K562 (cell line): ENCODE measurements around the gene ICAM2. TPM values are rescaled to one million over a fixed set of nuclear protein-coding genes. Genes with fewer than 3 reads are reported as not detected.

Experiments
- CCAR2 ChIP-seq: fragments of 200-400 bp; formaldehyde crosslinking; IDR thresholded peaks from 2 replicates; pipeline ENCODE4 v1.6.1; 2017; ENCODE audit warnings: mild to moderate bottlenecking, low read depth, low read length
- DLX4 ChIP-seq: fragments of 250-450 bp; sonication (Bioruptor Pico); IDR thresholded peaks from 2 replicates; pipeline ENCODE4 v1.6.1; 2021; ENCODE audit warnings: mild to moderate bottlenecking
- FOXJ3 ChIP-seq: sonication (generic); formaldehyde crosslinking; IDR thresholded peaks from 2 replicates; pipeline ENCODE4 v1.4.0; 2020; ENCODE audit warnings: mild to moderate bottlenecking, missing genetic modification reagents
- HOXB6 ChIP-seq: fragments of 250-450 bp; sonication (Bioruptor Pico); IDR thresholded peaks from 2 replicates; pipeline ENCODE4 v1.5.1; 2022; ENCODE audit warnings: mild to moderate bottlenecking, borderline replicate concordance
- NRF1 ChIP-seq, 2 experiments: fragments of 450-650 bp; IDR thresholded peaks in 1 of 2; conservative IDR thresholded peaks in 1 of 2; 2 replicates each; pipeline ENCODE4 v1.6.1; 2014; ENCODE audit warnings: mild to moderate bottlenecking in 2 of 2
- RBM17 ChIP-seq: fragments of 200-400 bp; formaldehyde crosslinking; IDR thresholded peaks from 2 replicates; pipeline ENCODE4 v1.6.1; 2017; ENCODE audit warnings: low read depth, mild to moderate bottlenecking, low read length, borderline replicate concordance
- RREB1 ChIP-seq: fragments of 250-450 bp; sonication (Bioruptor Pico); IDR thresholded peaks from 2 replicates; pipeline ENCODE4 v1.4.0; 2020
- SIN3A ChIP-seq, 2 experiments: fragments of 150-350 bp in 1 of 2; IDR thresholded peaks; 2 replicates each; pipeline ENCODE4 v1.6.1; 2011 to 2016; ENCODE audit warnings: borderline replicate concordance in 2 of 2, low read depth in 2 of 2, low read length in 2 of 2, mild to moderate bottlenecking in 2 of 2, moderate library complexity in 2 of 2; ENCODE audit not compliant: control insufficient read depth in 1 of 2
- STAT5A ChIP-seq: IDR thresholded peaks from 2 replicates; pipeline ENCODE4 v1.6.1; 2012; ENCODE audit warnings: low read length, inconsistent platforms, borderline replicate concordance
- ZNF395 ChIP-seq: fragments of 200-800 bp; sonication (Bioruptor generic); IDR thresholded peaks from 2 replicates; pipeline ENCODE4 v1.6.1; 2017; ENCODE audit warnings: missing genetic modification characterization, missing compliant biosample characterization
- ZNF398 ChIP-seq: fragments of 250-450 bp; sonication (Bioruptor Pico); IDR thresholded peaks from 2 replicates; pipeline ENCODE4 v1.8.0; 2021; ENCODE audit warnings: moderate library complexity, mild to moderate bottlenecking, inconsistent platforms
- ZNF431 ChIP-seq: sonication (generic); formaldehyde crosslinking; IDR thresholded peaks from 2 replicates; pipeline ENCODE4 v1.8.0; 2022; ENCODE audit warnings: mild to moderate bottlenecking, missing genetic modification reagents
- ZNF644 ChIP-seq: fragments of 200-800 bp; sonication (Bioruptor generic); IDR thresholded peaks from 2 replicates; pipeline ENCODE4 v1.6.1; 2016; ENCODE audit warnings: low read depth, missing genetic modification characterization, missing compliant biosample characterization
- polyA plus RNA-seq, 8 experiments: library from polyadenylated mRNA; depleted of rRNA in 4 of 8; stranded (reverse) in 5 of 8; unstranded in 3 of 8; fragments of >200 nt; fragmentation: Nextera tagmentation in 2 of 8; fragmentation: Illumina TruSeq in 1 of 8; extraction: Ambion mirVana in 2 of 8; extraction: Trizol in 1 of 8; gene quantifications; 2 replicates each; pipeline versions ENCODE4 v1.2.1 to v1.2.3, GENCODE V29; 2011 to 2014; ENCODE audit warnings: inconsistent platforms in 1 of 8, missing spikeins in 1 of 8
- total RNA-seq, 7 experiments: library from RNA; depleted of rRNA in 6 of 7; stranded (reverse); fragments of >200 nt in 6 of 7; fragmentation: Illumina TruSeq in 2 of 7; extraction: Trizol in 2 of 7; gene quantifications; 2 replicates each; pipeline versions ENCODE4 v1.2.1 to v1.2.3, GENCODE V29; 2011 to 2021; ENCODE audit warnings: low replicate concordance in 1 of 7
- TF ChIP-seq, protein P1 (sequence below): fragments of 450-650 bp; IDR thresholded peaks from 2 replicates; pipeline ENCODE4 v1.6.1; 2016
- TF ChIP-seq, protein P2 (sequence below): sonication (generic); formaldehyde crosslinking; IDR thresholded peaks from 2 replicates; pipeline ENCODE4 v1.8.0; 2022; ENCODE audit warnings: mild to moderate bottlenecking, missing genetic modification reagents

The ICAM2 gene
- total and polyA plus RNA-seq, 9 of the 15 experiments (the other 6 are each of a cell fraction or from before 2014, with no cell fraction given): 37.9 to 89.4 (median 60.6) TPM

GRCh38 chr17:64005734-64006167 is 14.7 kb downstream of the ICAM2 start (continued):
- no peak; a peak in 1 of 4 replicates for TF ChIP-seq NRF1 (conservative IDR thresholded peaks at IDR 0.05 in 1 of 2, IDR thresholded peaks at IDR 0.05 in 1 of 2)
- no peak for TF ChIP-seq CCAR2
- no peak for TF ChIP-seq RBM17
- TF ChIP-seq FOXJ3: no peak
- TF ChIP-seq SIN3A (IDR thresholded peaks at IDR 0.05; ENCODE audit: borderline replicate concordance in 2 of 2, control insufficient read depth in 1 of 2, low read depth in 2 of 2, low read length in 2 of 2): no peak
- no peak for TF ChIP-seq ZNF398 (CRISPR knock-in tag)
- no peak for TF ChIP-seq ZNF431 (CRISPR knock-in tag)
- TF ChIP-seq RREB1 (CRISPR knock-in tag): no peak
- TF ChIP-seq HOXB6 (CRISPR knock-in tag): no peak
- no peak for TF ChIP-seq ZNF395 (CRISPR knock-in tag)
- TF ChIP-seq, protein P1, sequence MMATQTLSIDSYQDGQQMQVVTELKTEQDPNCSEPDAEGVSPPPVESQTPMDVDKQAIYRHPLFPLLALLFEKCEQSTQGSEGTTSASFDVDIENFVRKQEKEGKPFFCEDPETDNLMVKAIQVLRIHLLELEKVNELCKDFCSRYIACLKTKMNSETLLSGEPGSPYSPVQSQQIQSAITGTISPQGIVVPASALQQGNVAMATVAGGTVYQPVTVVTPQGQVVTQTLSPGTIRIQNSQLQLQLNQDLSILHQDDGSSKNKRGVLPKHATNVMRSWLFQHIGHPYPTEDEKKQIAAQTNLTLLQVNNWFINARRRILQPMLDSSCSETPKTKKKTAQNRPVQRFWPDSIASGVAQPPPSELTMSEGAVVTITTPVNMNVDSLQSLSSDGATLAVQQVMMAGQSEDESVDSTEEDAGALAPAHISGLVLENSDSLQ: peak; percentile 49; the same call in 1 of the 2 replicates
- TF ChIP-seq DLX4 (CRISPR knock-in tag): no peak
- TF ChIP-seq ZNF644 (tag): no peak
- TF ChIP-seq, protein P2, sequence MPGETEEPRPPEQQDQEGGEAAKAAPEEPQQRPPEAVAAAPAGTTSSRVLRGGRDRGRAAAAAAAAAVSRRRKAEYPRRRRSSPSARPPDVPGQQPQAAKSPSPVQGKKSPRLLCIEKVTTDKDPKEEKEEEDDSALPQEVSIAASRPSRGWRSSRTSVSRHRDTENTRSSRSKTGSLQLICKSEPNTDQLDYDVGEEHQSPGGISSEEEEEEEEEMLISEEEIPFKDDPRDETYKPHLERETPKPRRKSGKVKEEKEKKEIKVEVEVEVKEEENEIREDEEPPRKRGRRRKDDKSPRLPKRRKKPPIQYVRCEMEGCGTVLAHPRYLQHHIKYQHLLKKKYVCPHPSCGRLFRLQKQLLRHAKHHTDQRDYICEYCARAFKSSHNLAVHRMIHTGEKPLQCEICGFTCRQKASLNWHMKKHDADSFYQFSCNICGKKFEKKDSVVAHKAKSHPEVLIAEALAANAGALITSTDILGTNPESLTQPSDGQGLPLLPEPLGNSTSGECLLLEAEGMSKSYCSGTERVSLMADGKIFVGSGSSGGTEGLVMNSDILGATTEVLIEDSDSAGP (CRISPR knock-in tag): no peak
- no peak for TF ChIP-seq STAT5A
